Activated T-helper 2 cell treated with anti-CD3 and anti-CD28 coated beads, Interferon-gamma antibody, Interleukin-2, Interleukin-4, amounts not matched to agents 10 μg/mL and 5 μg/mL and 100 μg/mL, durations not matched to agents 14 hours and 24 hours and 36 hours (primary cell): ENCODE measurements around the gene NIPAL4. TPM values are rescaled to one million over a fixed set of nuclear protein-coding genes. Genes with fewer than 3 reads are reported as not detected.
"Not testable (repeated sequence)": the region's sequence is repeated elsewhere in the genome, so short reads cannot be mapped to it uniquely, and the experiment has no call there.

ENCODE experiments used
- DNase-seq: peaks from one replicate; pipeline ENCODE4 v3.0.0; 2021; ENCODE audit warnings: low spot score
- H3K27ac Mint-ChIP-seq: one replicate; pipeline ENCODE4 v1.8.0; 2021; ENCODE audit warnings: mixed read lengths
- H3K27me3 Mint-ChIP-seq: one replicate; pipeline ENCODE4 v1.8.0; 2021; ENCODE audit warnings: low read depth, mixed read lengths
- H3K36me3 Mint-ChIP-seq: one replicate; pipeline ENCODE4 v1.8.0; 2021; ENCODE audit warnings: low read depth, mixed read lengths
- H3K4me1 Mint-ChIP-seq: one replicate; pipeline ENCODE4 v1.8.0; 2021; ENCODE audit warnings: low read depth, mixed read lengths
- H3K4me3 Mint-ChIP-seq: one replicate; pipeline ENCODE4 v1.8.0; 2021; ENCODE audit warnings: low read depth, mild to moderate bottlenecking, moderate library complexity, mixed read lengths
- H3K9me3 Mint-ChIP-seq: one replicate; pipeline ENCODE4 v1.8.0; 2021; ENCODE audit warnings: mixed read lengths
- intact Hi-C: fragments of 100-400 bp; cut with micrococcal nuclease; formaldehyde crosslinking; loops from one replicate; pipeline ENCODE4 v1.15.1; 2023
- total RNA-seq: library from RNA; stranded (reverse); gene quantifications from 2 replicates; pipeline ENCODE4 v1.2.3, GENCODE V29; 2022

Gene NIPAL4
- total RNA-seq = 1.9 and 2.1 TPM in 2 replicates

DNA sequence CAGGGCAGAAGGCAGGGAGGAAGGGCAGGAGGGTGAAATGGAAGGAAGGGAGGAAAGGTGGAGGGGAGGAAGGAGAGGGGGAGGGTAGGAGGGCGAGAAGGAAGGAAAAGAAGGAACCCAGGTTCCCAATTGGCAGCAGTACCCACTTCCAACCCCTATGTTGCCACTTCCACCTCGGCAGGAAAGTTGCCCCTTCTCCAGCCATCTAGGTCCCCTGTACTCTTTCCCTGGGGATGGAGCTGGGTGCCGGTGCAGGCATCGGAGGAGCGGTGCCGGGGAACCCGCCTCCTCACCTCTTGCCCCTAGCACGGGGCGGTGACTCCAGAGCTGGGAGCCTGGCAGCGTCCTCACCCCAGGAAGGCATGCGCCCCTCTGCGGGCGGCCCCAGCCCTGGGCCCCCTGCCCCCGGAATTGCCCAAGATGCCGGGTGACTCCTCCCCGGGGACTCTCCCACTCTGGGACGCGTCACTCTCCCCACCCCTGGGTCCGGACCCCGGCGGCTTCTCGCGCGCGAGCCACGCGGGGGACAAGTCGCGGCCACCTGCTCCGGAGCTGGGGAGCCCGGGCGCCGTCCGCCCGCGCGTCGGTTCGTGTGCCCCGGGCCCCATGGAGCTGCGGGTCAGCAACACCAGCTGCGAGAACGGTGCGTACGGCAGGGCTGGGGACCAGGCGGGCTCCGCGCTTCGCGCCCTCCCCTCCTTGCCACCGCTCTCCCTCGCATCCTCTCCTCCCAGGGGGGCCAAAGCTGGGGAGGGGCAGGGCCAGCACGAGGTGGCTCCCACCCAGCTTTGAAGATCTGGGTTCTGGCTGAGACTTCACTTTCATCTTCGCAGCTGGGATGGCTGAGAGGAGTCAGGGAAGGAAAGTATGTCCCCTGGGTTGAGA is at the start of gene NIPAL4:
Gene NIPAL4, plus strand, starts transcription at position 499 of the 885 bp plus-strand sequence. Its CDS starts 108 bp downstream, at position 607.
- Mint-ChIP-seq H3K27me3 (peaks cover 26% of the 10 kb centered on the region), H3K4me1 (peaks cover 29% of the 10 kb centered on the region), H3K27ac (peak within 1 kb of the TSS; percentile 25), H3K9me3 (no peaks in the 10 kb centered on the region), H3K36me3 (peaks cover 9% of the 10 kb centered on the region), H3K4me3 (peak within 1 kb of the TSS; percentile 69)
- intact Hi-C loops = loop anchor here (5.0 to 10.0 kb wide), 2 partner anchors 68 to 315 kb away; partner anchors contain the start of gene MED7
- no peak for DNase-seq

DNA sequence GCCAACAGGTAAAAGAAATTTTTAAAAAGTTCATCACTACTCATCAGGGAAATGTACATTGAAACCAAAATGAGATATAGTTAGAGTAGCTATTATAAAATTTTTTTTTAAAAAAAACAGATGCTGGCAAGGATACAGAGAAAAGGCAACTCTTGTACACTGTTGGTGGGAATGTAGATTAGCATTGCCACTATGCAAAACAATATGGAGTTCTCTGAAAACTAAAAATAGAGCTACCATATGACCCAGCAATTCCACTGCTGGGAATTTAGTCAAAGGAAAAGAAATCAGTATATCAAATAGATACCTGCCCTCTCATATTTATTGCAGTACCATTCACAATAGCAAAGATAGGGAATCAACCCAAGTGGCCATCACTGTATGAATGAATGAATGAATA is 44.2 kb upstream of the NIPAL4 start:
- Mint-ChIP-seq H3K27me3 (peaks cover 38% of the 10 kb centered on the region), H3K9me3 (peaks cover 6% of the 10 kb centered on the region), H3K4me1 (no peaks in the 10 kb centered on the region), H3K27ac (no peak overlapping the region), H3K36me3 (no peaks in the 10 kb centered on the region), H3K4me3 (no peak overlapping the region)
- intact Hi-C loops = no loop called here
- no peak for DNase-seq

DNA sequence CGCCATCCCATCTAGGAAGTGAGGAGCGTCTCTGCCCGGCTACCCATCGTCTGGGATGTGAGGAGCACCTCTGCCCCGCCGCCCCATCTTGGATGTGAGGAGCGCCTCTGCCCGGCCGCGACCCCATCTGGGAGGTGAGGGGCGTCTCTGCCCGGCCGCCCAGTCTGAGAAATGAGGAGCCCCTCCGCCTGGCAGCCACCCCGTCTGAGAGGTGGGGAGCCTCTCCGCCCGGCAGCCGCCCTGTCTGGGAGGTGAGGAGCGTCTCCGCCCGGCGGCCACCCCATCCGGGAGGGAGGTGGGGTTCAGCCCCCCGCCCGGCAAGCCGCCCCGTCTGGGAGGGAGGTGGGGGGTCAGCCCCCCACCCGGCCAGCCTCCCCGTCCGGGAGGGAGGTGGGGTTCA is 40.5 kb upstream of the NIPAL4 start:
- H3K9me3 Mint-ChIP-seq, H3K36me3 Mint-ChIP-seq, intact Hi-C loops, H3K27ac Mint-ChIP-seq, H3K4me3 Mint-ChIP-seq, DNase-seq, H3K4me1 Mint-ChIP-seq: not testable (repeated sequence)
- peaks cover 17% of the 10 kb centered on the region for H3K27me3 Mint-ChIP-seq

DNA sequence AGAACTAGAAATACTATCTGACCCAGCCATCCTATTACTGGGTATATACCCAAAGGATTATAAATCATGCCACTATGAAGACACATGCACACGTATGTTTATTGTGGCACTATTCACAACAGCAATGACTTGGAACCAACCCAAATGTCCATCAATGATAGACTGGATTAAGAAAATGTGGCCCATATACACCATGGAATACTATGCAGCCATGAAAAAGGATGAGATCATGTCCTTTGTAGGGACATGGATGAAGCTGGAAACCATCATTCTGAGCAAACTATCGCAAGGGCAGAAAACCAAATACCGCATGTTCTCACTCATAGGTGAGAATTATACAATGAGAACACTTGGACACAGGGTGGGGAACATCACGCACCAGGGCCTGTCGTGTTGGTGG is 30.1 kb upstream of the NIPAL4 start:
- DNase-seq, H3K9me3 Mint-ChIP-seq, H3K27ac Mint-ChIP-seq, H3K36me3 Mint-ChIP-seq, intact Hi-C loops, H3K4me3 Mint-ChIP-seq: not testable (repeated sequence)
- Mint-ChIP-seq H3K4me1 (peaks cover 12% of the 10 kb centered on the region), H3K27me3 (peaks cover 33% of the 10 kb centered on the region)

DNA sequence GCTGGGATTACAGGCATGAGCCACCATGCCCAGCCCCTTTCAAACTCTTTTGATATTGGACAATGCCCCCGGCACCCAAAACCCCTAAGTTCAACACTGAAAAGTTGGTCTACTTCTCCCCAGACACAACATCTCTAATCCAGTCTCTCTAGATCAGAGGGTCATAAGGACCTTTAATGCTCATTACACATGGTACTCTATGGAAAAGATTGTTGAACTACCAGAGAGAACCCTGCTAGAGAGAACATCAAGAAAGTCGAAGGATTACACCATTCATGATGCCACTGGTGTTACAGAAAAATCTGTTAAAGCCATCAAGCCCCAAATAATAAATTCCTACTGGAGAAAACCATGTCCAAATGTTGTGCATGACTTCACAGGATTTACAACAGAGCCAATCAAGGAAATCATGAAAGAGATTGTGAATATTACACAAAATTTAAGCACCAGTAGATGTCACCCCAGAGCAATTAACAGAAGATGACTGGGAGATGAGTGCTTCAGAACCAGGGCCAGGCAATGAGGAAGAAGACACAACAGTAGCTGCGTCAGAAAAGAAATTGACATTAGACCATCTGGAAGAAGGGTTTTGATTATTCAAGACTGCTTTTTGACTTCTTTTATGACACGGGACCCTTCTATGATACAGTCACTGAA is 28.3 kb upstream of the NIPAL4 start:
- DNase-seq = peak; percentile 20
- intact Hi-C loops = loop anchor here (1.0 to 2.0 kb wide), 4 partner anchors 33 to 312 kb away; partner anchors contain the start of gene LSM11
- H3K36me3 Mint-ChIP-seq = peaks cover 6% of the 10 kb centered on the region
- peaks cover 12% of the 10 kb centered on the region for H3K4me1 Mint-ChIP-seq
- H3K27me3 Mint-ChIP-seq = peaks cover 28% of the 10 kb centered on the region
- H3K9me3 Mint-ChIP-seq = peaks cover 10% of the 10 kb centered on the region
- no peak overlapping the region for H3K27ac Mint-ChIP-seq
- H3K4me3 Mint-ChIP-seq = no peak overlapping the region

DNA sequence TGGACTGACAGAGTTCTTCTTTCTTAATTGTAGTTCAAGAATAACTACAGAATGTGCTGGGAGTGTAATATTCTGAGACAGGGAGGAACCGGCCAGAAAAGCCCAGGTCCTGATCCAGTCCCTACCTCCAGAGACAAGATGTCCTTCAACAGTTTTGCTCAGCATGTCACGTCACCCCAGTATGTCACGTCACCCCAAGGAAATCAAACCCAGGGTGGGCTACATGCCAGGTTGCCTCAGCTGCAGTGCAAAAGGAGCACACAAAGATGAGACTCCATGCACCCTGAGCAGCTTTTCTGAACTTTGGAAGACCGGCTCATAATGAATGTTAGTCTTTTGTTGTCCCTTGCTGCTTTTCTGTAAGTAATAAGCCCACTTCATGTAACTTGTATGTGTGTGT is 25.9 kb upstream of the NIPAL4 start:
- peaks cover 10% of the 10 kb centered on the region for H3K9me3 Mint-ChIP-seq
- H3K36me3 Mint-ChIP-seq = peaks cover 5% of the 10 kb centered on the region
- H3K4me1 Mint-ChIP-seq = peaks cover 12% of the 10 kb centered on the region
- H3K4me3 Mint-ChIP-seq = no peak overlapping the region
- intact Hi-C loops = no loop called here
- no peak for DNase-seq
- H3K27me3 Mint-ChIP-seq = peaks cover 8% of the 10 kb centered on the region
- no peak overlapping the region for H3K27ac Mint-ChIP-seq

DNA sequence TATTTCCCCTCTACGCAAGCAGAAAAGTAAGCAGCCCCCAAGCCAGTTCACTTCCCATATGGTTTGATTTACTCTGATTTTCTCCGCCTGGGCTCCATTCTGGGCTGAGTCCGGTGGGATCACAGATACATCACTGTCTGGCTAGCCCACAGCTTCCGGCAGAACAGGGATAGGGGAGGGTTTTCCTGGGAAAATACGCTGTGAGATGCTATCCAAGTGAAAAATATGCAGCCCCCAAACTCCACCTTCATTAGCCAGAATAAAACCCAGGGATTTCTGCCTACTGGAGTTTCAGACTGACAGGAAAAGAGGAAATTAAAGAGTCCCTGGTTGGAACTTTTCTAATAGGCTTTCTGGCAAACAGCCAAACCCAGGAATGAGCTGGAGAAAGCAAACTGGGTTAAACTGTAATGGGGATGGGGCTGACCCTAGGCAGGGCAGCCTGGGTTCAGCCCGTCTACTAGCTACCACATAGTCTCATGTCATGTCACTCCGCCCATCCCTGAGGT is 16.9 kb upstream of the NIPAL4 start:
- H3K9me3 Mint-ChIP-seq = no peaks in the 10 kb centered on the region
- H3K4me1 Mint-ChIP-seq = no peaks in the 10 kb centered on the region
- DNase-seq = no peak
- no peak overlapping the region for H3K27ac Mint-ChIP-seq
- intact Hi-C loops = no loop called here
- no peak overlapping the region for H3K4me3 Mint-ChIP-seq
- no peaks in the 10 kb centered on the region for H3K36me3 Mint-ChIP-seq
- peaks cover 11% of the 10 kb centered on the region for H3K27me3 Mint-ChIP-seq

DNA sequence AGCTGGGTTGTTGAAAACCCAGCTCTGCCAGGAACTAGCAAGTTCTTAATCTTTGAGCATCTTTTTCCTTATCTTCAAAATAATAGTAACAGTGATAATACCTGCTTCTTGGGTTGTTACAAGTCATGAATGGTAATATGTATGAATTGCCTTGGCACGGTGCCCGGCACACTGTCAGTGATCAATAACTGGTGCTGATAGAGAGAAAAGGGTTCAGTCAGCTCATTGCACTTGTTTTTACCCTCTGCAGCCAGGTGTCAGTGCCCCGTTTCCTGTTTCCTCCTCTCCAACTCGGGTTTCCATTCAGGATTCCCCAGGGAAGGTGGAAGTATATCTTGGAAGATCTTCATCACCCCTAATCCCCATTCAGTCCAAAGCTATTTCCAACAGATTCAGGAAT is 15.8 kb upstream of the NIPAL4 start:
- Mint-ChIP-seq H3K36me3 (no peaks in the 10 kb centered on the region), H3K9me3 (no peaks in the 10 kb centered on the region), H3K27me3 (peaks cover 11% of the 10 kb centered on the region), H3K4me1 (no peaks in the 10 kb centered on the region), H3K27ac (no peak overlapping the region), H3K4me3 (no peak overlapping the region)
- intact Hi-C loops = no loop called here
- no peak for DNase-seq

DNA sequence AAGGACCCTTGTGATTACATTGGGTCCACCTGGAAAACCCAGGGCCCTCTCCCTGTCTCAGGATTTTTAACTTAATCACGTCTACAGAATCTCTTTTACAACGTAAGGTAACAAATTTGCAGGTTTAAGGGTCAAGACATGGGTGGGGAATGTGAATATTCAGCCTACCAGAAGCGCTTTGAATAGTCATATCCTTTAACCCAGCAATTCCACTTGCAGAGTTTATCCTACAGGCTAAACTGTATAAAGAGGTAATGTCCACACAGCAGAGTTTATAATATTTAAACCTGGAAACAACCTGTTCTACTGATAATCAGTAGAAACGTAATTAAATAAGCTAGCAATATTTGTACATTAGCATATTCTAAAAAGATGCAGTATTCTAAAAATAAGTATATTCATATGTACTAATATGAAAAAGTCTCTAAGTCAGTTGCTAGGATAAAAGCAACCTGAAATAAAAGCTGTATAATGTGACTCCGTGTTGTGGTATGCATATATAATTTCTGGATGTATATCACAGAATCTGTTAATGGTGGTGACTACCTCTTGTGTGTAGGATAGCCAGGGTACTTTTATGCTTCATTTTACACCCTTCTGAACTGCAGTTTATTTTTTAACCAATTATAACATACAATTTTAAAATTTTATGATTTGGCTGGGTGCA is 14.1 kb upstream of the NIPAL4 start:
- no peak for DNase-seq
- intact Hi-C loops = no loop called here
- Mint-ChIP-seq H3K27ac (no peak overlapping the region), H3K36me3 (no peaks in the 10 kb centered on the region), H3K27me3 (peaks cover 11% of the 10 kb centered on the region), H3K4me3 (no peak overlapping the region), H3K4me1 (no peaks in the 10 kb centered on the region), H3K9me3 (no peaks in the 10 kb centered on the region)

DNA sequence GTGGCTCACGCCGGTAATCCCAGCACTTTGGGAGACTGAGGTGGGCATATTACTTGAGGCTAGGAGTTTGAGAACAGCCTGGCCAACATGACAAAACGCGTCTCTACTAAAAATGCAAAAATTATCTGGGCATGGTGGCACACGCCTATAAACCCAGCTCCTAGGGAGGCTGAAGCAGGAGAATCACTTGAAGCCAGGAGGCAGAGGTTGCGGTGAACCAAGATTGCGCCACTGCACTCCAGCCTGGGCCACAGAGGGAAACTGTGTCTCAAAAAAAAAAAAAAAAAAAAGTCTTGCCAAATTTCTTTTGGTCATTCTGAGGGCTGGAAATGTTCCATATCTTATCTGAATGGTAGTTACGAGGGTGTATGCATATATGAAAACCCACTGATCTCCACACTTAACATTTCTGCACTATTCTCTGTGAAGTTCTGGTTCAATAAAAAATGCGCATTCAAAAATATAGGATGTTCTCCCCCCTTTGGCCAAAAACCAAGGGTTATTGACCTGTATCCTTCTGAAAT is 13.5 kb upstream of the NIPAL4 start:
- intact Hi-C loops = no loop called here

DNA sequence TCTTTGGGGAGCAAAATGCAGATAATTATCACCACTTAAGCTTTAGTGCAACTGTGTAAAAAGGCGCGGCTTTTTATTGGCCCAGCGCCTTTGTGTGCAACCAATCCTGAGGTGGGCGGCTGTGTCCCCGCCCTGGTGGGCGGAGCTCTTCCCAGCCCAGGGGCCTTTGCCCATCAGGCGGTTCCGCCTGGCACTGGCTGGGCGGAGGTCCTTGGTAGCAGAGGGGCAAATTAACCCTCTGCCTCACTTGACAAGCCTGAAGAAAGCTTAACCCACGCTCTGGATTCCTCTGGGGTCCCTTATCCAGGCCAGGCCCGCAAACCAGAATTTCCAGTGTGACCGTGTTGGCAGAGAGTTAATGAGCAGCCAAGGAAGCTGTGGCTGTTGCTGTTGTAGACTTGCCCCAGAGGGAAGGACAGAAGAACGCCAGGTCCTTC is 12.8 kb upstream of the NIPAL4 start:
- Mint-ChIP-seq H3K36me3 (no peaks in the 10 kb centered on the region), H3K4me1 (no peaks in the 10 kb centered on the region), H3K9me3 (no peaks in the 10 kb centered on the region), H3K27ac (no peak overlapping the region), H3K4me3 (no peak overlapping the region), H3K27me3 (peaks cover 7% of the 10 kb centered on the region)
- intact Hi-C loops = no loop called here
- DNase-seq = no peak

More for the DNA sequence above, 13.5 kb upstream of the NIPAL4 start:
- no peaks in the 10 kb centered on the region for H3K4me1 Mint-ChIP-seq
- peaks cover 9% of the 10 kb centered on the region for H3K27me3 Mint-ChIP-seq
- no peaks in the 10 kb centered on the region for H3K36me3 Mint-ChIP-seq
- no peak for DNase-seq
- H3K9me3 Mint-ChIP-seq = no peaks in the 10 kb centered on the region
- H3K4me3 Mint-ChIP-seq = no peak overlapping the region
- H3K27ac Mint-ChIP-seq = no peak overlapping the region

DNA sequence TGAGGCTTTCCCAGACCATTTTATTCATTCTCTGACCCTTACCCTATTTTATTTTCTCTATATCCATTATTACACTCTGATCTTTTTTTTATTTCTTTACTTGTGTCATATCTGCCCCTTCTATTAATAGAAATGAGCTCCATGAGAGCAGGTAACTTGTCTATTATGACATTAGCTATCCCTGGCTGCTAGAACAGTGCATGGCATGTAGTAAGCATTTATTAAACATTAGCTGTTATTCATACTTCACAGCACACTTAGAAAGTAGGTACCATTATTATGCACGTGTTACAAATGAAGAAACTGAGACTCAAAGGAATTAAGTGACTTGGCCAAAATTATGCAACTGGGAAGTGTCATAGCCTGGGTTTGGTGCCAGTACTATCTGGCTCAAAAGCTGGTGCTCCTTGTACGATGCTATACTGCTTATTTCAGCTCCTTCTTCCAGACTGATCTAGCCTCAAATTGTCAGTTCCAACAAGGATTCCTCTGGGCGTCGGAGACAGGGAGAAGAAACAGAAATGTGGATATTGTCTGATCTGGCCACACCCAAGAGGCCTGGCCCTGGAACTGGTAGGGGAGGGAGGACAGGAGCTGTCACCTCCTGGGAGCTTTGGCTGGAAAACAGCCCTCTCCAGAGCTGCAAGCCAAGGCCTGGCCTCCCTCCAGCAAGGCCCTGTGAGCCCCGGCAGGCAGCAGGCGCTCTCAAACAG is 10.8 kb upstream of the NIPAL4 start:
- intact Hi-C loops = no loop called here
- Mint-ChIP-seq H3K9me3 (no peaks in the 10 kb centered on the region), H3K27ac (no peak overlapping the region), H3K27me3 (peaks cover 2% of the 10 kb centered on the region), H3K4me1 (no peaks in the 10 kb centered on the region), H3K36me3 (no peaks in the 10 kb centered on the region), H3K4me3 (no peak overlapping the region)
- DNase-seq = no peak
